Lung (tissue), 12 donors: Measurements from ENCODE around the gene CEBPE. TPM values are rescaled to one million over a fixed set of nuclear protein-coding genes. Genes with fewer than 3 reads are reported as not detected.

Experiments
- ATAC-seq: fragments of 200-7000 bp; cut with Tn5 transposase; one replicate; pipeline ENCODE4 v1.9.1; 2020; ENCODE audit warnings: moderate number of reproducible peaks; ENCODE audit not compliant: insufficient read depth, low FRiP score
- DNase-seq, 3 donors: peaks; one replicate each; pipeline ENCODE4 v3.0.0-alpha.2; 2013 to 2017
- H3K27ac ChIP-seq, 2 donors: one replicate each; pipeline ENCODE4 v1.5.1; 2013; ENCODE audit warnings: mild to moderate bottlenecking in 2 of 2, moderate library complexity in 2 of 2, control low read depth in 1 of 2, inconsistent platforms in 1 of 2, low read depth in 1 of 2, low read length in 1 of 2
- H3K27me3 ChIP-seq, 3 donors: one replicate each; pipeline ENCODE4 v1.5.1; 2013; ENCODE audit warnings: low read length in 2 of 3; ENCODE audit not compliant: control insufficient read depth in 3 of 3, insufficient read depth in 3 of 3
- H3K36me3 ChIP-seq, 4 donors: one replicate each; pipeline ENCODE4 v1.5.1; 2013; ENCODE audit warnings: low read length in 4 of 4, mild to moderate bottlenecking in 1 of 4, moderate library complexity in 1 of 4; ENCODE audit not compliant: control insufficient read depth in 4 of 4, insufficient read depth in 4 of 4
- H3K4me1 ChIP-seq, 5 donors: one replicate each; pipeline ENCODE4 v1.5.1; 2013; ENCODE audit warnings: low read length in 5 of 5, mild to moderate bottlenecking in 2 of 5, moderate library complexity in 1 of 5; ENCODE audit not compliant: control insufficient read depth in 5 of 5, insufficient read depth in 5 of 5
- H3K4me3 ChIP-seq: one replicate; pipeline ENCODE4 v1.5.1; 2013; ENCODE audit warnings: mild to moderate bottlenecking, control low read depth, moderate library complexity
- H3K9ac ChIP-seq, 2 donors: one replicate each; pipeline ENCODE4 v1.5.1; 2013; ENCODE audit warnings: low read length in 2 of 2, control low read depth in 1 of 2; ENCODE audit not compliant: insufficient read depth in 1 of 2
- H3K9me3 ChIP-seq, 4 donors: one replicate each; pipeline ENCODE4 v1.5.1; 2013; ENCODE audit warnings: low read length in 3 of 4, mild to moderate bottlenecking in 1 of 4, moderate library complexity in 1 of 4; ENCODE audit not compliant: control insufficient read depth in 4 of 4, insufficient read depth in 3 of 4
- WGBS, 2 donors: extraction: QIAGEN DNeasy Blood & Tissue Kit; methylation state at CpG; one replicate each; pipeline ENCODE4 v1.1.7; 2013; 5-methylcytosine and 5-hydroxymethylcytosine counted together
- polyA plus RNA-seq, 2 donors: library from polyadenylated mRNA; stranded (reverse); fragments of 200-250 nt; gene quantifications; one replicate each; pipeline ENCODE4 v1.2.1, GENCODE V29; 2013
- total RNA-seq, 2 donors: library from RNA; depleted of rRNA in 1 of 2; stranded (reverse); fragments of >200 nt in 1 of 2; gene quantifications; one replicate each; pipeline ENCODE4 v1.2.1, GENCODE V29; 2014 to 2021
- TF ChIP-seq, protein P1 (sequence below): IDR thresholded peaks from 2 replicates; pipeline ENCODE4 v1.5.1; 2012; ENCODE audit warnings: mild to moderate bottlenecking; ENCODE audit errors: control extremely low read depth, extremely low read depth
- donor health status: control.
- donor health status: control.
- donor health status: Bipolar disorder and iron deficiency.
- donor health status: healthy.
- donor health status: DM: yes; HTN: yes; CAD: no.

CEBPE gene
- total and polyA plus RNA-seq, 4 donors = 0.16 to 3.5 (median 0.67) TPM; not detected in 1

- Histone ChIP-seq H3K9me3 (no peaks in the 10 kb centered on the region), H3K36me3 (peaks cover 5 to 13% (median 9%) of the 10 kb centered on the region in 4 donors), H3K4me3 (no peak overlapping the region), H3K9ac (no peak overlapping the region), H3K4me1 (peaks cover 0 to 9% (median 0%) of the 10 kb centered on the region in 5 donors), H3K27me3 (no peaks in the 10 kb centered on the region), H3K27ac (no peak overlapping the region)
- 90 to 98% methylated on average over 2 of the region's 2 CpGs for WGBS, 2 donors
- TF ChIP-seq, protein P1, sequence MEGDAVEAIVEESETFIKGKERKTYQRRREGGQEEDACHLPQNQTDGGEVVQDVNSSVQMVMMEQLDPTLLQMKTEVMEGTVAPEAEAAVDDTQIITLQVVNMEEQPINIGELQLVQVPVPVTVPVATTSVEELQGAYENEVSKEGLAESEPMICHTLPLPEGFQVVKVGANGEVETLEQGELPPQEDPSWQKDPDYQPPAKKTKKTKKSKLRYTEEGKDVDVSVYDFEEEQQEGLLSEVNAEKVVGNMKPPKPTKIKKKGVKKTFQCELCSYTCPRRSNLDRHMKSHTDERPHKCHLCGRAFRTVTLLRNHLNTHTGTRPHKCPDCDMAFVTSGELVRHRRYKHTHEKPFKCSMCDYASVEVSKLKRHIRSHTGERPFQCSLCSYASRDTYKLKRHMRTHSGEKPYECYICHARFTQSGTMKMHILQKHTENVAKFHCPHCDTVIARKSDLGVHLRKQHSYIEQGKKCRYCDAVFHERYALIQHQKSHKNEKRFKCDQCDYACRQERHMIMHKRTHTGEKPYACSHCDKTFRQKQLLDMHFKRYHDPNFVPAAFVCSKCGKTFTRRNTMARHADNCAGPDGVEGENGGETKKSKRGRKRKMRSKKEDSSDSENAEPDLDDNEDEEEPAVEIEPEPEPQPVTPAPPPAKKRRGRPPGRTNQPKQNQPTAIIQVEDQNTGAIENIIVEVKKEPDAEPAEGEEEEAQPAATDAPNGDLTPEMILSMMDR = no peak
- DNase-seq (no peak), ATAC-seq (no peak)
These were observed 16.3 kb downstream of the CEBPE start for GRCh38 chr14:23102801-23103200.

DNA sequence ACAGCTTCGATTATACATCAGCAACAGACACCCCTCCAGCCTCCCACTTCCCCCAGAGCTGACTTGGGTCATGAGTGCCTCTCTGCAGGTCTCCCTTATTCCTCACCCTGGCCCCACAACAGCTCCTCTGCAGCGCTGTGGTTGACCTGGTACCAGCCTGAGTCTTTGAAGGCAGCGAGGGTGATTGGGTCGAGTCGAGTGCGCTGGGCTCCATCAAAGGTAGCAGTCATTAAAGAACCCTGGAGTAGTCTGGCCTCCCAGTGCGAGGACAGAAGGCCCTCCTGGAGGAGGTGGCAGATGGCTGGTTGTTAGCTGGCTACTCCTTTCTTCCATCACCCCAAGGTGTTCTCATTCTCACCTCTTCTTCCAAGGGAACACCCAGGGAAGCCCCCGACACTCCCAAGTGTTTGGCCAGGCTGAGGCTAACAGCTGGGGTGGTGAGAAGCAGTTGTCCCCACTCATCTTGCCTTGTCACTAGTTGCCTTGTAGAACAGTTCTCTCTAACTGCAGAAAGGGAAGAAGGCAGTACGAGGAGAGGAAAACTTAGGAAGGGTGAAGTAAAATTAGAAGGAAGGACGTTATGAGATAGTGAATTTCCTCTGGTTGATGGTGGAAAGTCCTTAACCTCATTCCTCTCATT, 16.9 kb downstream of the CEBPE start:
- TF ChIP-seq, protein P1 = no peak
- H3K9ac ChIP-seq = no peak overlapping the region
- DNase-seq (no peak), ATAC-seq (no peak)
- no peak overlapping the region for H3K27ac ChIP-seq
- peaks cover 5 to 17% (median 12%) of the 10 kb centered on the region in 4 donors for H3K36me3 ChIP-seq
- WGBS, 2 donors = 67 to 76% methylated on average over 10 of the region's 10 CpGs
- H3K4me1 ChIP-seq = peaks cover 0 to 13% (median 0%) of the 10 kb centered on the region in 5 donors
- no peak overlapping the region for H3K4me3 ChIP-seq
- H3K27me3 ChIP-seq = no peaks in the 10 kb centered on the region
- no peaks in the 10 kb centered on the region for H3K9me3 ChIP-seq

DNA sequence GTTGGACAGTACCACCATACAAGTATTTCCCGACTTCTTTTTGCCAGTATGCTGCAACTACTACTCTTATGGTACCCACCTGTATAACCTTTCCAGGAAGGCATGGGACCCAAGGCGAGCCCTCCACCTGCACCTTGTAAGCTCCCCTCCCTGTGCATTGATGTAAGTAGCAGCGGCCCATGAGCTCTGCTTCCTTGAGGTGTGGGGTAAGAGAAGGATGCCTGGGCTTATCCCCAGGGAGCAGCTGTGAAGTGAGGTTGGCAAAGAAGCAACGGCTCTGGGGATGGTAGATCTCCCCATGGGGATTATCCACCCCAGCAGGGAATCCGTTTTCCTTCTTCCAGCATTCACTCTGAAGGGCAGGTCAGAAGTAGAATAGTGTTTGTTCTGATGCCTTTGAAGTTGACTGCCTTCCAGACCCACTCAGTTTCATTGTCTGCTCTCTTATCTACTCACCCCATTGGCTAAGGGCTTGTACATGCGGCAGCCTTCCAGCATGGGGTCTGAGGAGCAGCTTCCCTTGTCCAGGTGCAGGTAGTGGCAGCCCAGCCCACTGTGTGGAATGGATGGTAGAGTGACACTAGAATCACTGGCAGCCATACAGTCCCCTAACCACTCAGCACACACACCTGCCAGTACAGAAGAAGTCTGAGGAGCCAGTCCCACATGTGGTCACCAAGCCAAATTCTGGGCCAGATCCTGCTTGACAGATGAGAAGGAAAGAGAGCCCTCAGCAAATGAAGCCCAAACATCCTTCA, 17.7 kb downstream of the CEBPE start:
- H3K27ac ChIP-seq = no peak overlapping the region
- ATAC-seq (no peak), DNase-seq (no peak)
- H3K4me3 ChIP-seq = no peak overlapping the region
- H3K4me1 ChIP-seq = peaks cover 0 to 20% (median 0%) of the 10 kb centered on the region in 5 donors
- no peak overlapping the region for H3K9ac ChIP-seq
- H3K36me3 ChIP-seq = peaks cover 5 to 17% (median 12%) of the 10 kb centered on the region in 4 donors
- TF ChIP-seq, protein P1 = no peak
- H3K27me3 ChIP-seq = no peaks in the 10 kb centered on the region
- no peaks in the 10 kb centered on the region for H3K9me3 ChIP-seq
- WGBS, 2 donors = 87% methylated on average over 6 of the region's 6 CpGs
